CD4-positive, alpha-beta T cell treated with Interleukin-15 for 4 hours (primary cell): ENCODE measurements around the gene DDTL.

Source experiments
- DNase-seq: peaks from one replicate; pipeline ENCODE4 v3.0.0-alpha.2; 2020; ENCODE audit warnings: low spot score

The DDTL gene

GRCh38 chr22:24006207-24006913, 39.7 kb downstream of the DDTL start:
- DNase-seq: no peak

DNA sequence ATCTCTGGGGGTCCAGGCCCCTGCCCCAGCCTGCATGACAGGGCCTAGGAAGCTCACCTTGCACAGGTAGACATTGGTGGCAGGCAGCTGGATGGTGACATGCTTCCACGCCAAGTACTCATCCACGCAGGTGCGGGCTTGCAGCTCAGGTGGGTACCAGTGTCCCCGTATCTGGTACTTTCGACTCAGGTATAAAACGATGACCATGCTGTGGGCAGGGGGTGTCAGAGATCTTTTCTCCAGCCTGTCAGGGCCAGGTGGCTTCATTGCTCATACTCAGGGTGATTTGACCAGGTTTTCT, 40.2 kb downstream of the DDTL start:
- no peak for DNase-seq

DNA sequence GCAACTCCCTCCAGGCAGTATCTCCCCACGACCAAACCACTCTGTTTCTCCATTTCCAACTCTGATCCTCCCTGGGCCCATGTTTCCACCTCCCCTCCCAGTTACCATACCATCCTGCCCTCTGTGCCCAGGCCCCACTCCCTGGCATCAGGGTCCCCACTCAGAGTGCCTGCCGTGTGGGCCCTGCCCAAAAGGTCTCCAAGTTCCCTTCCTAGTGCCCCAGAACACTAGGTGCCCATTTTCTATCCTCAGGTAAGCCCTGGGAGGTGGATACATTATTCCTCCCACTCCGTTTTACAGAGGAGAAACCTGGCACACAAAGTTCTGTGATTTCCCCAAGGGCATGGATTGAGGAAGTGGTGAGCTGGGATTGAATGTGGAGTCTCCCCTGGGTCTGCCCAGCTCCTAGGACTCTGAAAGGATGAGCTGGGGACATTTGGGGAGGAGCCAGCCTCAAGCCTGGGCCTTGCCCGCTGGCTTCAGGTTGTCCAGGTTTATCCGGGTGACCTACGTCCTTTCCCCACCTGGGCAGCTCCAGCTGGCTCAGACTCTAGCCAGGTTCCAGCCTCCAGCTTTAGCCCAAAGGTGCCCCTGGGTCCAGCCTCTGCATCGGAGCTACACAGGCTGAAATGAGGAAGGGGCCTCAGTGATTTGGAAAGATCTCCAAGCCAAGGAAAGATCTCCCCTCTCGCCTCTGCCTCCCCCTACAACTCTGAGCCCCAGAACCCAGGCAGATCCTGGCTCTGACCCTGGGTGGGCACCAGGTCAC, 40.7 kb downstream of the DDTL start:
- no peak for DNase-seq

GRCh38 chr22:24008022-24008283, 41.3 kb downstream of the DDTL start:
- DNase-seq: no peak

DNA sequence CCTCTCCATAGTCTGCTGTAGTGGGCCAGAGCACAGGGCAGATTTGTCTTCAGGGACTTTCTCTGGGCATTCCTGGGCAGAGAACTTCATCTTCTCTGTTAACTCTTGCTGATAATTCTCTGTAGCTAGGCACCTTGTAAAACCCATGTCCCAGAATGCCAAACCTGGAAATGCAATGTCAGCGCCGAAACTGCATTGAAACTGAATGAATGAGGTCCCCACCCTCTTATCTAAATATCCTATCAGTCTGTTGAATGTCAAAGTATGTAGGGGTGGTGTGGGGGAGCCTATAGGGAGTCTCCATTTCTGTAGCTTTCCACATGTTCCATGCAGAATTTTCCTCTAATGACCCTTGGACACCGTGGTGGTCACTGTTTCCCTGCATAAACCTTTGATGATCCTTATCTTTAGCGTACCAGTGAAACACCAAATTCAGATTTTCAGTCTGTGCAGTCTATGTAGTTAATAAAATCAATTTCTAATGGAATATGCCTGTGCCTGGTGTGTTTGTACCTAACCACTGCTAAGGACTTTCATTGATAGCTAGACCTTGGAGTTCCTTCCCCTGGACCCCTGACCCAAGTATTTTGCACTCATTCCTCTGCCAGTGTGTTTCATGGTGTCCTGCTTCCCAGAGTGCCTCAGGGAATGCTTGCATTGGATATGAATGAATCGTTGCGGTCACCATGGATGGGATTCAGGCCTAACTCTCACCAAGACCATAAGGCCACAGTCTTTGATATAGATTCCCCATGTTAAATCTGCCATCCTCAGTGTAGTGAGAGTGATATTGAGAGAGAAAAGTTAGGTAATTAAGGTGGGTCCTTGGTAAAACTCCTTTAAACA, 41.9 kb downstream of the DDTL start:
- DNase-seq: no peak

GRCh38 chr22:24009227-24010017, 42.7 kb downstream of the DDTL start:
- no peak for DNase-seq

DNA sequence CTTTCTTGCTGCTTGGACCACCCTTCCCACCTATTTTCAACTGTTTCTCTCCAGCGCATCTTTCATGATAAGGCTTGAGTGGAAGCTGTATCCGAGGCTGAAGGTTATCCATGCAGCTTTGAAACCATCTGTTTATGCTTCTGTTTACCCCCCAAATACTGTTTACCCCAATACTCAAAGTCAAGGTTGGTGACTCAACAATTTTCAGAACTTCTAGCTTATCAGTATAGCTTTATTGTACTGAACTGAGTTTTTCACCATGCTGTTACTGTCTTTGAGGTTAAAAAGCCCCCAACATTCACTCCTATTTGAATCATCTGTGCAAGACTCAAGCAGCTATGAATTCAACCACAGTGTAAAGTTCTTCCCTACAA, 43.3 kb downstream of the DDTL start:
- no peak for DNase-seq

DNA sequence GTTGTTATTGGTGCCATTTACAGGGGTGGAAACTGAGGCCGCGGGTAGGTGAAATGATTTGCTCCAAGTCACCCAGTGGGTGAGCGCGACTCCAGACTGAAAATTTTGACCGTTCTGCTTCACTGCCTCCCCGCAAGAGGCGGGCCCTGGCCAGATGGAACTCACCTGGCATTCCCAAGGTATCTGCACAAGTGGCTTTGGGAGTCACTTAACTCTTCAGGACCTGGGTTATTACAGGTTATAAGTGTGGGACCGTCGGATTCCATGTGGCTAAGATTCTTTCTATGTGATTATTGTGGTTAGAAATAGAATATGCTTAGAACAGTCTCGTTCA, 45.0 kb downstream of the DDTL start:
- DNase-seq: no peak

GRCh38 chr22:24016156-24016555, 49.5 kb downstream of the DDTL start:
- DNase-seq: no peak

DNA sequence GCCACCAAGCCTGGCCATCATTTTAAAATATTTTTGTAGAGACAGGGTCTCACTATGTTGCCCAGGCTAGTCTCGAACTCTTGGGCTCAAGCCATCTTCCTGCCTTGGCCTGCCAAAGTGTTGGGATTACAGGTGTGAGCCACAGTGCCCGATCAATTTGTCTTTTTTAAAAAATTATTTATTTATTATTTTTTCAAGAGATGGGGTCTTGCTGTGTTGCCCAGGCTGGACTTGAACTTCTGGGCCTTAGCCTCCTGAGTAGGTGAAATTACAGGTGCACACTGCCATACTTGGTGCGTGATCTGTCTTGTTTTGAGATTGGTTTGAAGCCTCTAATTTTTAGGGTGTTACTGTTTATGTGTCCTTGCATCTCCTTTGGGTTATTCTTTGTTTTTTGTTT, 54.6 kb downstream of the DDTL start:
- no peak for DNase-seq
